IPS DF 4.7 (cell line): ENCODE measurements around the gene ATG10.

Experiments
- DNase-seq: peaks from one replicate; pipeline ENCODE4 v3.0.0-alpha.2; 2013; ENCODE audit warnings: low spot score; ENCODE audit errors: extremely low read depth

Gene ATG10

DNA sequence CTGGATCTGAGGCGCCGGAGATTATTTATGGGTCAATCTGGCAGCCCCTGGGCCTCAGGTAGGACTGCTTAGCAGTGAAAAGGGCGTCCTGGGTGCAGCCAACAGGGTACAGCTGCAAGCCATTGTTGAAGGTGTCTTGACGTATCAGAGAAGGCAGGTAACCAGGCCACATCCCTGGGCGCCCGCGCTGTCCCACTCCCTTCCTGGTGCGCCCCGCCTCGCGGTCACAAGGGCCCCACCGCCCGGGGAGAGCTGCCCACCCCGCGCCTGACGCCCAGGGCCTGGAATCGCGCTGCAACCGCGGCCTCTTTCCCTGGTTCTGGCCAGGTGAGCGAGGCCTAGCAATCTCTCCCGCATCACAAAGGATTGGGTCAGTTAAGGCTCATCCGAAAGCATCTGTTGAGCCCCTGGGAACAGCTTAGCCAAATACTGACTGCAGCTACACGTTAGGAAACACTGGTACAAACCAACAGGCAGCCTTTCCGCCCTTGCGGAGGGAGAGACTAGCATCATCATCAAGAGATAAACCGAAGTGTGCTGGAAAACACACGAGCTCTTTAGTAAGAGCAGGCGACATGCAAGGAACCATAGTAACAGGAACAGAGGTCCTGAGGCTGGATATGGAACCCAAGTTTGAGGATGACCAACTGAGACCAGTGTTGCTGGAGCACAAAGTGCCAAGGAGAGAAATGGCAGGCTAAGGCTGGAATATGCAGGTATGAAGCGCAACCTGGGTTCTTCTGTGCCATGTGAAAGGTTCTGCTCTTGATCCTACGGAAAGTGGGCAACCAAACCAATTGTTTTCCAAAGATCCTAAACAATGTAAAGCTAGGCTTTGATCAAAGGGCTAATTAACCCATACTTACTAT, 302.8 kb downstream of the ATG10 start:
- DNase-seq, result no peak

DNA sequence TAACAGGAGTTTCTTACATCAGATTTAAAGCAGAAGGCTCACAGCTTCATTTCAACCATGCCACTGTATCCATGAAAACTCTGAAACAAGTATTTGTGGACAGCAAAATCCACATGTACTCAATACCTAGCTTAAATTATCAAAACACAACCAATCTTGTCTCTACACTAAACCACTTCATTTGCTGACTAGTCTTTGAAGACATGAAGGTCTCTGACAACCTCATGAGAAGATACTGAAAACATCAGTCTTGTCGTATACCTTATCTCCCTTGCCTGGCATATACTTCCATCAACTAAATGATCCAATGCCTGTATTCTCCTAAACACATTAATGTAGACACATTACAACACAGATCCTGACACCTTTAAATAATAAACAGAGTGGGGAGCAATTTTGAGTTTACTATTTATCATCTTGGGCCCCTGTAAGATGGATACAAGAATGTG, 303.4 kb downstream of the ATG10 start:
- DNase-seq, result no peak

DNA sequence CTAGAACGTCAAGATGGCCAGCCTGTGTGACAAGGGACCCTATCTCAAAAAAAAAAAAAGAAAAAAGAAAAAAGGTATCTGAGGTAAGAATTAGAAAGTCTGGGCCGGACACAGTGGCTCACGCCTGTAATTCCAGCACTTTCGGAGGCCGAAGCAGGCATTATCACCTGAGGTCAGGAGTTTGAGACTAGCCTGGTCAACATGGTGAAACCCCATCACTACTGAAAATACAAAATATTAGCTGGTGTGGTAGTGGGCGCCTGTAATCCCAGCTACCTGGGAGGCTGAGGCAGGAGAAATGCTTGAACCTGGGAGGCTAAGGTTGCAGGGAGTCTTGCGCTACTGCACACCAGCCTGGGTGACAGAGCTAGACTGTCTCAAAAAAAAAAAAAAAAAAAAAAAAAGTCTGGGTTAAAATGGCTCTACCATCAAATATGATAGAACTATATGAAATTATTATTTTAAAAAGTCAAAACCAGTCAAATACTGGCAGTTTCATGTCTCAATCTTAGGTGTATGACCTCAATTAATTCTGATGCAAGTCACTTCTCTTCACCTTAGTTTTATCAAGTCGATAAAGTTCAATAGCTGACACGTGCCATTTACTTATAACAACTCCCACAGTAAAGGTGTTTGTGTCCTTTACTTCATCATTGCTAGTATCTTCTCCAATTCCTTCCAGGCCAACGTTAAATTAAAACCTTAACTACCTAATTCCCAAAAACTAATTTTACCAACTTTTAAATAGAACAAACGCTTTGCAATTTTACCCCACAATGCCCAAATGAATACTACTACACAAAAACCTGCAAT, 305.2 kb downstream of the ATG10 start:
- no peak for DNase-seq

DNA sequence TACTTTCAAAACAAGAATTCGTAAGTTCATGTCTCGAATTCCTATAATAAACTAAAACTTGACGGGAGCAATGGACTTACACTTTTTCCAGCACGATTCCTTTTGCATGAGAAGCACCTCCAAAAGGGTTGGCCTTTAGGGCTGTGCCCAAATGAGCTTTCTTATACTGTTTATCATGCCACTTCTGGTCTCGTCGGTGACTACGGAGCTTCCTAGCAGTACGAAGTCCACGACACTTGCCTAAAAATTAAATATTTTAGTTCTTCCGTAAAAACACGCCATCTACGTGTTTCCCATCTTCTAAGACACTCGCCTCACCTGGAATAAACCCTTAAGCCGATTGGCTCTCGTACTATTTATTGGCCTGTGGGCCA, 305.8 kb downstream of the ATG10 start:
- DNase-seq, result no peak

DNA sequence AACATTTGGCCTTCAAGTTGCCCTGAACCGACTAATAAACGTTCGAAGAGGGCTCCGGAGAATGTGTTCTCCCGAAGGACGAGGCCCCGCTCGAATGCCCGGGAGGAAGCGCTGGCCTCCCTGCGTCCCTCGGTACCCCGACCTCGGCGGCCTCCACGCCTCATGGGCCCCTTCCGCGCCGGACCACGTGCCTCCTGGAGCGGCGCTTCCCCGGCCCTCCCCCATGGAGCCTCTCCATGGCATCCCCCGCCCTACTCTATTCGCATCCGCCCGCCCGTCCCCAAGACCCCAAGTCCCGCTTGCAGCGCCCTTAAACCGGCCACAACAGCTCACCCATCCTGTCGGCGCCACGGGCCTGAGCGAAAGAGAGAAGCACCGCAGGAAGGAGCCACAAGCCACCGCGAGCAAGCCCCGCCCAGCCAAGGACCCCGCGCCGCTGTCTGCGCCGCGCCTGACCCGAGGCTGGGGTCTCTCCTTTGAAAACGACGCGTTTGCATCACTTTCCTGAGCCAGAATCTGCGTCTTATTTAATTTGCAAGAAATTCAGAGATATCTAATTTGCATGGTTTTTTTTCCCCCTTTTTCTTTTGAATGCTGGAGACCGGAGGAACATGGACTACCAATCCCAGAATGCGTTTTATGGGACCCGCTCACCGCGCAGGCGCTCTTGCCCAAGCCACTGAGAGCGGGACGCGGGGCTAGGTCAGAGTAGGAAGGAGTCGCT, 306.3 kb downstream of the ATG10 start, which contains the start of gene RPS23:
Gene RPS23, minus strand, starts transcription at position 368 of the 724 bp plus-strand sequence. Its CDS starts 31 bp downstream, at position 337.
- DNase-seq, result no peak

DNA sequence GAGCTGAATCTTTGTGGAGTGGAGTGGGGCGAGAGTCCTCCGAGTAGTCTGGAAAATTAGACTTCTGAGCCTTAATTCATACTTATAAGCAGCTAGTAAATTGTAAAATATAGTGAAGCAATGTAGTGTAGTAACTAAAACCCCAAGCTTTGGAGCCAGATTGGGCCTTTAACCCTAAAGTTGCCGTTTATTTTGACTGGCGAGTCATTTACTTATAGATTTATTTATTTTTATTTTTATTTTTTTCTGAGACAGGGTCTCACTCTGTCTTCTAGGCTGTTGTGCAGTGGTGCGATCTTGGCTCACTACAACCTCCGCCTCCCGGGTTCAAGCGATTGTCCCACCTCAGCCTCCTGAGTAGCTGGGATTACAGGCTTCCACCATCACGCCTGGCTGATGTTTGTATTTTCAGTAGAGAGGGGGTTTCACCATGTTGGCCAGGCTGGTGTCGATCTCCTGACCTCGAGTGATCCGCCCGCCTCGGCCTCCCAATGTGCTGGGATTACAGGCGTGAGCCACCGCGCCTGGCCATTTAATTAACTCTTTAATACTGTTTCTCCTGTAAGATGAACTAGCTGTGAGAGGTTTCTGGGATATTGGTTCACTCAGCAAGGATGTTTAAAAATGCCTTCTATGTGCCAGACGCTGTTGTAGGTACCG, 307.0 kb downstream of the ATG10 start:
- no peak for DNase-seq

DNA sequence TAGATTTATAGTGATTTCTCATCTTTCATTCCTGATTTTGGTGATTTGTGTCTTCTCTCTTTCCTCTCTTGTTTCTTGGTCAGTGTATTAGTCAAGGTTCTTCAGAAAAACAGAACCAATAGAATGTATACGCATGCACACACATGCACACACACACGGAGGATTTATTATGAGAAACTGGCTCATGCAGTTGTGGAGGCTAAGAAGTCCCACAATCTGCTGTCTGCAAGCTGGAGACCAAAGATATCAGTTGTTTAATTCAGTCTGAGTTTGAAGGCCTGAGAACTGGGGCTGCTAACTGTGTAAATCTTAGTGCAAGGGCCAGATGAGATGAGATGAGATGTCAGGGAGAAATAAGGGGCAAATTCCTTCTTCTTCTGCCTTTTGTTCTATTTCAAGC, 312.1 kb downstream of the ATG10 start:
- no peak for DNase-seq

DNA sequence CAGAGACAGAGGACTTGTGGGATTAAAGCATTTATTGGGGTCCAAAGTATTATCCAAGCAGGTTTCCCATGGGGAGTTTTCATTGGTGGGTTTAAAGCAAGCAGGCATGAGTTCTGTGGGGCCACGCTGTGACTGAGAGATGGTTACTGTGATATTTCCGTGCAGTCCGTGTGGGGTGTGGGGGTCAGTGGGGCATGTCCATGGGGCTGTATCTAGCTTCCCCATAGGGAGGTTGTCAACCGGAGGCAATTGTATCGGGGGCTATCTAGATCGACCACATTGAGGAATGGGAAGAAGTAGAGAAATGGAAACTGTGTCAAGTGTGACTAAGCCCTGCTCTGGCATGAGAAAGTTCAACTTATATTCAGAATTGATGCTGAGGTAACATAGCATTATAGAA, 313.4 kb downstream of the ATG10 start:
- no peak for DNase-seq

DNA sequence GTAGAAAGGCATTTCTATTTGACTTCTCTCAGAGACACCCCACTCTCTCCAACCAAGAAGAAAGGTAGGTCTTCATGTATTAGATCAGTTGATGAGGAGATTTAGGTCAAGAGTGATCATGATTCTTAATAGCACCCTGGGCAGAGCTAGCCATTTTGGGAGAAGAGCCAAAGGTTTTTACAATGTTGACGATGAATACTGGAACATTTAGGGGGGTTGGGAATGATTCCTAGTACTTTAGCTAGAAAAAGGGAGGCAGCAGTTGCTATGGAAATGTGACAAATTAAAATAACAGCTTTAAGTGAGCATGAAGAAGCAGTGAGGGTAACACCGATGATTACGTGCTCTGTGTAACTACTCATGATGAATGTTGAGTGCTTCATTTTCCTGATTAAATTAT, 315.8 kb downstream of the ATG10 start:
- no peak for DNase-seq

DNA sequence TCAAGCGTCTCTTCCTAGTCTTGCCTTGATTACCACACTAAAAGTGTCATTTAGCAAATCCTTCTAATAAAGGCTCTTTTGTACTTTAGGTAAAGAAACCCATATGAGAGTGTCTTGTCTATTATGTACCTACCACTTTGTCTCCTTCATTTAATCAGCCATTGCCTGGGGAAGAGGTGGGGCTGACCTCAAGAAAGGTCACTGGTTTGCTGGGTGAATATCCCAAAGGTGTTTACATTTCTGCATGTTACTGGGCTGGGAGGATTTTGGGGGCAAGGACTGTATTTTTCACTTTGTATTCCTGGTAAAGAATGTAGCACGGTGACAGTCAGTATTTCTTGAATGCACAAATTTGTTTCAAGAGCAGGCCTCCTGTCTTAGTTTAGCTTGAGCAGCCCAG, 318.2 kb downstream of the ATG10 start:
- DNase-seq, result no peak

DNA sequence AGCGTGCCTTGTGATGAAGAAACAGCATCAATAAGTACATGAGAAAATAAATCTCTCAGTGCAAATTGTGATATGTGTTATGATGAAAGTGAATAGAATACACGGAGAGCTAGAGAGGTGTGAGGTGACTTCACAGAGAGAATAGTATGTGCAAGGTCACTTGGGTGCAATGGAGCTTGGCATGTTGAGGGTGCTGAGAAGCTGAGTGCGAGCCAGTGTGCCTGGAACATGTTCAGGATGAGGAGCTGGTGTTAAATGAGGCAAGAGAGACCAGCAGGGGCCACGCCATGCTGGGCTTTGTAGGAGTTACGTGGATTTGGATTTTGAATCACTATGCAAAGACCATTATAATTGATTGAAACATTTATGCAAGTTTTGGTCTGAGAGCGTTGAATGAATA, 319.1 kb downstream of the ATG10 start:
- no peak for DNase-seq

DNA sequence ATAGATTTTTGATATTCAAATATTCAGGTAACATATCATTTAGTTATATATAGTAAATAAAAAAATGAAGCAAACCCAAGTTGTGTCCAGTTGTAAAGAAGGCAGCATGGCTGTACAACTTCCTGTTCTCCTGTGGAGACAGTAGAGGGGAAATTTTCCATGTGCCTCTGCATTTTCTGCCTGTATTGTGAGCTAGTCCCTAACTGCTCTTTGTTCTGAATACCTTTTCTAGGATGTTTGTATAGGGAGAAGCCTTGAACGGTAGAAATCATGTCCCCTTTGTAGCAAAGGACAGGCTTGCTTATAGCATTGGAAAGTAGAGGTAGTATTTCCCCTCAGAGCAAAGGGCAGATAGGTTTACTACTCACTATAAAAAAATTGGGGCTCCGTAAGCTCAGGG, 319.6 kb downstream of the ATG10 start:
- no peak for DNase-seq

DNA sequence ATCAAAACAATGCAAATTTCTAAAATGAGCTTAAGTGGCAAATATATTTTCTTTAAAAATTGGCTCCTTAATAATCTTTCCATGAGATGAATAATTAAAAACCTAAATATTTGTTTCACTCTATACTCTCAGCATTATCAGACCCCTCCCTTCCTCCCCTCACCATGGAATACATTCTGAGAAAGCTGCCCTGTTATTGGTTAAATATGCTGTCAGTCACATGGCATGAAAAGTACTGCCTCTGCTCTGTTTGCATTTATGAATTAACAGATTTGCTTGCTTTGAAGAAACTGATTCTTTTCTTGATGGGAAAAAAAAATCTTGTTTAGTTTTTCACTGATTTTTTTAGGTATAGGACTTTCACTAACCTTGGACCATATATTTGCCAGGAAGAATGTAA, 323.3 kb downstream of the ATG10 start:
- DNase-seq, result no peak

DNA sequence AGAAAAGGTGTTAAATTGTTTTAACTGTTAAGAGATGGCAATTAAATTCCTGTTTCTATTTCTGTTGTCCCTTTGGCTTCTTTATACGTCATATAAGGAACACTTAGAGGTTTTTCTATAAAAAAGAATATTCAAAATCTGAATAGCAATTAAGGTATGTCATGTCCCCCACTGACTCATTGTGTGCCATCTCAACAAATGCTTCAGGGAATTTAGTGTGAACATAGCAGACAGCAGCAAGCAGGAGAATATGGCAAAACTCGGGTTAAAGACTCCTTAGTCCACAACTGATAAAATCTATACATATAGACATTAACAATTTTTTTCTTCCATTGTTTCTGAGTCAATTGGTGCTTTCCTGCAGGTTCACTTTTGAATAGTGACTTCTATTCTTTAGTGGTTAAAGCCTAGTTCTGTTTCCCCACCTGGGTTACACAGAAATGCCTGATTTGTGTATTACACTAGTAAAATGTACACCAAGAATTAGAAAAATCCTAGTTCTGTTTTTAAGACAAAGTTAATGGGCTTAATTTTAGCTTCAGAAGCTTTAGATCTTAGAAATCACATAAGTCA, 324.2 kb downstream of the ATG10 start:
- no peak for DNase-seq

DNA sequence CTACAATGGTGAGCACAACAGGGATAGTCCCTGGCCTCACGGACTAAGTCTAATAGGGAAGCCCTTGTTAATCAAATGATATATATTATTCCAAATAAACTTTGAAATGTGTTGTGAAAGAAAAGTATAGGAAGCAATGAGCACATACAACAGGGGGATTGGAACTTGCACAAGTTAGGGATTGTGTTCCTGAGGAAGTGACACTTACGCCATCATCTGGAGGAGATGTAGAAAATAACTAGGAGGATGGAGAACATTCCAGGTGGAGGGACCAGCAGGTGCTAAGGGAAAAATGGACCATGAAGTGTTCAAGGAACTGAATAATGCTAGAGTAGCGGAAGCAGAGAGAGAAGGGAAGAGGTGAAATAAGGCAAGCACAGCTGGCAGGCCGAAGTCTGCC, 325.1 kb downstream of the ATG10 start:
- DNase-seq, result no peak

DNA sequence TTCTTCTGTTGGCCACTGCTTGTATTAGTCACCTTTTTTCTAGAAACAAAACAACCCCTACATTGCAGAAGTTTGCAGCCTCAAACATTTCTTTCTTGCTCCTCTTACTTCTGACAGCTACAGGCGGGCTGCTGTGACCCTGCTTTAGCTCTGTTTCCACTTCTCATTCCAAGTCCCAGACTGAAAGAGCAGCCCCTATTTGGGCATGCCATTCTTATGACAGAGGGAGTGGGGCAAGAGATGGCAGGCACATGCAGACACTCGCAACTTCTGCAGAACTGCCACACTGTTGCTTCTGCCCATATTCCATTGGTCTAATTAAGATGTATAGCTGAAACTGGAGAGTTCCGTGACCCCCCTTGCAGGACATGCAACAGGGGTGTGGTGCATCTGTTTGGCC, 325.9 kb downstream of the ATG10 start:
- no peak for DNase-seq

DNA sequence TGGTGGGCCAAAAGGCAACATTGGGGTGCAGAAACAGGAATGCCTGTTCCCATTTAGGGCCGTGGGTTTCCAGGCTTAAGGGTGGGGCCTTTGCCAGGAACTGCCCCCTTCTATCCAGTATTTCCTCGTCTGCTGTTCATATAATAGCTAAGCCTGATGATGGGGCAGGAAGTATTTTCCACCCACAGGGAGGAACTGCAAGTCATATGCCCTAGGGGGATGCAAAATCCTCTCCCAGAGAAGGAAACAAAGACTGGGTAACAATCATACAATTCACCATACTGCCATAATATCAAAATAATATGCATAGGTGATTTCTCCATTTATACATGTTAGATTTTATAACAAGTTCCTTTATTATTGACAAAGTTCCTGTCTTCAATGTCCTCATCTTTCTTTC, 326.8 kb downstream of the ATG10 start:
- no peak for DNase-seq

DNA sequence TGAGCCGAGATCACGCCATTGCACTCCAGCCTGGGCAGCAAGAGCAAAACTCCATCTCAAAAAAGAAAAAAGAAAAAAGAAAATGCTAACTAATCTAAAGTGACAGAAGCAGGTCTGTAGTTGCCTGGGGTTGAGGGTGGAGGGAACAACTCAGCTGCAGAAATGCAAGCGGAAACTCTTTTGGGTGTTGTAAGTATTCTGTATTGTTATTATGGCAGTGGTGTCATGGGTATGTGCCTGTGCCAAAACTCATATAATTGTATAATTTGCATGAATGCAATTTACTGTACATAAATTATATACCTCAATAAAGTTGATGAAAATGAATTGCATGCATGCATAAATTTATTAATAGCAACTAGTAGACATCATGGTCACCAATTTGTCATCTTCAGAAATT, 329.4 kb downstream of the ATG10 start:
- DNase-seq, result no peak
